Sciatic nerve (tissue), 1 donor: Measurements from ENCODE around the gene HECTD3. TPM values are rescaled to one million over a fixed set of nuclear protein-coding genes. Genes with fewer than 3 reads are reported as not detected.

ENCODE experiments used
- total RNA-seq: library from RNA; stranded (reverse); fragmentation: NEBNext Ultra II Directional; extraction: Animal tissue kit (Norgen Biotek cat#: 25700); gene quantifications from one replicate; pipeline ENCODE4 v1.2.1, GENCODE V29; 2021
- donor health status: DM: no; HTN: no; CAD: no.

Gene HECTD3
- total RNA-seq, 1 donor from 2014 or later, result 37.6 TPM

Other genes starting within 250 kb of the HECTD3 start
- 1,483 TPM for gene RPS8, start 235.8 kb downstream of the HECTD3 start, total RNA-seq
- gene BEST4, start 223.2 kb downstream of the HECTD3 start, total RNA-seq, result 0.36 TPM
- gene PLK3, start 210.9 kb downstream of the HECTD3 start, total RNA-seq, result 26.1 TPM
- 0.49 TPM for gene DYNLT4, start 204.0 kb downstream of the HECTD3 start, total RNA-seq
- 35.0 TPM for gene BTBD19, start 202.8 kb downstream of the HECTD3 start, total RNA-seq
- gene PTCH2, start 168.1 kb downstream of the HECTD3 start, total RNA-seq, result 31.2 TPM
- 30.7 TPM for gene EIF2B3, start 24.7 kb downstream of the HECTD3 start, total RNA-seq
- gene UROD, start 930 bp upstream of the HECTD3 start, total RNA-seq, result 76.1 TPM
- 2.8 TPM for gene ZSWIM5, start 195.3 kb upstream of the HECTD3 start, total RNA-seq